Adrenal gland (tissue), 5 donors: ENCODE data around the gene RNF130.

Experiments
- CTCF ChIP-seq, 6 experiments: fragments of 450-650 bp in 4 of 6; fragments of 200-600 bp in 2 of 6; sonication (generic) in 1 of 6; IDR thresholded peaks; 1 replicate in 5 of 6; 2 replicates in 1 of 6; pipeline versions ENCODE4 v1.5.1 to v1.8.0; 2016 to 2021; ENCODE audit warnings: antibody characterized with exemption in 6 of 6, mild to moderate bottlenecking in 2 of 6, moderate library complexity in 1 of 6
- POLR2A ChIP-seq, 2 donors: fragments of 450-650 bp; IDR thresholded peaks; one replicate each; pipeline ENCODE4 v1.6.1; 2017; ENCODE audit warnings: antibody characterized with exemption in 2 of 2, mild to moderate bottlenecking in 2 of 2, moderate library complexity in 1 of 2
- donor health status: DM: no; HTN: no; CAD: no.

GRCh38 chr5:179973391-179973790, 98.2 kb downstream of the RNF130 start:
- no peak for TF ChIP-seq POLR2A (IDR thresholded peaks at IDR 0.05)
- no peak for TF ChIP-seq CTCF (IDR thresholded peaks at IDR 0.05)
